ENCODE results near the gene RGS5. TPM values are rescaled to one million over a fixed set of nuclear protein-coding genes. Genes with fewer than 3 reads are reported as not detected.

Gene RGS5
- total RNA-seq, 6 experiments from 2014 or later = 2.6 to 13.3 (median 8.2) TPM

GRCh38 chr1:163104385-163105099 lies 98.2 kb downstream of the RGS5 start:
- H3K4me3 ChIP-seq = no peak overlapping the region
- H3K4me1 ChIP-seq = no peaks in the 10 kb centered on the region
- intact Hi-C loops (cut with DNase I) = no loop called here
- no peaks in the 10 kb centered on the region for H3K27me3 ChIP-seq
- TF ChIP-seq POLR2A (IDR thresholded peaks at IDR 0.05) = no peak
- TF ChIP-seq, protein P1, sequence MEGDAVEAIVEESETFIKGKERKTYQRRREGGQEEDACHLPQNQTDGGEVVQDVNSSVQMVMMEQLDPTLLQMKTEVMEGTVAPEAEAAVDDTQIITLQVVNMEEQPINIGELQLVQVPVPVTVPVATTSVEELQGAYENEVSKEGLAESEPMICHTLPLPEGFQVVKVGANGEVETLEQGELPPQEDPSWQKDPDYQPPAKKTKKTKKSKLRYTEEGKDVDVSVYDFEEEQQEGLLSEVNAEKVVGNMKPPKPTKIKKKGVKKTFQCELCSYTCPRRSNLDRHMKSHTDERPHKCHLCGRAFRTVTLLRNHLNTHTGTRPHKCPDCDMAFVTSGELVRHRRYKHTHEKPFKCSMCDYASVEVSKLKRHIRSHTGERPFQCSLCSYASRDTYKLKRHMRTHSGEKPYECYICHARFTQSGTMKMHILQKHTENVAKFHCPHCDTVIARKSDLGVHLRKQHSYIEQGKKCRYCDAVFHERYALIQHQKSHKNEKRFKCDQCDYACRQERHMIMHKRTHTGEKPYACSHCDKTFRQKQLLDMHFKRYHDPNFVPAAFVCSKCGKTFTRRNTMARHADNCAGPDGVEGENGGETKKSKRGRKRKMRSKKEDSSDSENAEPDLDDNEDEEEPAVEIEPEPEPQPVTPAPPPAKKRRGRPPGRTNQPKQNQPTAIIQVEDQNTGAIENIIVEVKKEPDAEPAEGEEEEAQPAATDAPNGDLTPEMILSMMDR (IDR thresholded peaks at IDR 0.05) = no peak
- 32% methylated on average over 4 of the region's 4 CpGs for WGBS (ENCODE audit: insufficient coverage, low coverage, low lambda C conversion rate, missing lambda C conversion rate)
- no peak overlapping the region for H3K27ac ChIP-seq
- no peaks in the 10 kb centered on the region for H3K36me3 ChIP-seq
- ATAC-seq (no peak), DNase-seq (no peak)
- H3K9me3 ChIP-seq = no peaks in the 10 kb centered on the region

- WGBS (ENCODE audit: insufficient coverage, low coverage, low lambda C conversion rate, missing lambda C conversion rate) = 20% methylated on average over 1 of the region's 1 CpG
- Histone ChIP-seq H3K4me1 (no peaks in the 10 kb centered on the region), H3K27me3 (no peaks in the 10 kb centered on the region), H3K4me3 (no peak overlapping the region), H3K9me3 (no peaks in the 10 kb centered on the region), H3K36me3 (no peaks in the 10 kb centered on the region), H3K27ac (no peak overlapping the region)
- intact Hi-C loops (cut with DNase I) = no loop called here
- ATAC-seq = no peak
- DNase-seq = no peak
- TF ChIP-seq, protein P1 (IDR thresholded peaks at IDR 0.05) = no peak
These were observed 100.1 kb downstream of the RGS5 start for GRCh38 chr1:163102590-163102989.

- Histone ChIP-seq H3K4me1 (no peaks in the 10 kb centered on the region), H3K27me3 (no peaks in the 10 kb centered on the region), H3K4me3 (no peak overlapping the region), H3K36me3 (no peaks in the 10 kb centered on the region), H3K27ac (no peak overlapping the region), H3K9me3 (no peaks in the 10 kb centered on the region)
- TF ChIP-seq POLR2A (IDR thresholded peaks at IDR 0.05) = no peak
- TF ChIP-seq, protein P1 (IDR thresholded peaks at IDR 0.05) = no peak
- ATAC-seq (no peak), DNase-seq (no peak)
- intact Hi-C loops (cut with DNase I) = no loop called here
- WGBS (ENCODE audit: insufficient coverage, low coverage, low lambda C conversion rate, missing lambda C conversion rate) = 67% methylated on average over 1 of the region's 1 CpG
These were observed 107.5 kb downstream of the RGS5 start for GRCh38 chr1:163095213-163095612.

- no peaks in the 10 kb centered on the region for H3K27me3 ChIP-seq
- H3K27ac ChIP-seq = no peak overlapping the region
- ATAC-seq (no peak), DNase-seq (no peak)
- no peak overlapping the region for H3K4me3 ChIP-seq
- no peaks in the 10 kb centered on the region for H3K36me3 ChIP-seq
- H3K9me3 ChIP-seq = no peaks in the 10 kb centered on the region
- intact Hi-C loops (cut with DNase I) = no loop called here
- no peaks in the 10 kb centered on the region for H3K4me1 ChIP-seq
- 31% methylated on average over 2 of the region's 2 CpGs for WGBS (ENCODE audit: insufficient coverage, low coverage, low lambda C conversion rate, missing lambda C conversion rate)
- no peak for TF ChIP-seq POLR2A (IDR thresholded peaks at IDR 0.05)
- TF ChIP-seq, protein P1 (IDR thresholded peaks at IDR 0.05) = no peak
These were observed 108.1 kb downstream of the RGS5 start for GRCh38 chr1:163094589-163094988.

Measured in right lobe of liver (tissue), 6 donors.